Sigmoid colon (tissue), 4 donors: Measurements from ENCODE around the gene KYNU.

Source experiments
- CTCF ChIP-seq, 4 experiments: fragments of 450-650 bp in 3 of 4; fragments of 200-600 bp in 1 of 4; IDR thresholded peaks; one replicate each; pipeline ENCODE4 v1.5.1; 2016 to 2019; ENCODE audit warnings: antibody characterized with exemption in 4 of 4, mild to moderate bottlenecking in 3 of 4, moderate library complexity in 2 of 4
- POLR2A ChIP-seq, 2 donors: fragments of 450-650 bp; IDR thresholded peaks; one replicate each; pipeline ENCODE4 v1.6.1; 2016; ENCODE audit warnings: antibody characterized with exemption in 2 of 2, mild to moderate bottlenecking in 2 of 2, moderate library complexity in 2 of 2
- POLR2AphosphoS5 ChIP-seq, 4 donors: sonication (generic); formaldehyde crosslinking; IDR thresholded peaks; one replicate each; pipeline ENCODE4 v1.6.1; 2017; ENCODE audit warnings: antibody characterized with exemption in 4 of 4

GRCh38 chr2:142981069-142981378, 103.6 kb downstream of the KYNU start:
- TF ChIP-seq CTCF (IDR thresholded peaks at IDR 0.05) (no peak), POLR2AphosphoS5 (IDR thresholded peaks at IDR 0.05) (no peak), POLR2A (IDR thresholded peaks at IDR 0.05) (no peak)
